GM20431 (cell line): Measurements from ENCODE around the gene KIAA1958.

Experiments
- in situ Hi-C: fragments of 300-500 bp; cut with MseI, MboI; formaldehyde crosslinking; loops from one replicate; pipeline ENCODE4 v1.15.0; 2020; ENCODE audit warnings: low sequenced_read_pairs; ENCODE audit not compliant: unreplicated experiment

Gene KIAA1958

GRCh38 chr9:112552229-112553056, 65.8 kb downstream of the KIAA1958 start:
- in situ Hi-C loops: no loop called here

DNA sequence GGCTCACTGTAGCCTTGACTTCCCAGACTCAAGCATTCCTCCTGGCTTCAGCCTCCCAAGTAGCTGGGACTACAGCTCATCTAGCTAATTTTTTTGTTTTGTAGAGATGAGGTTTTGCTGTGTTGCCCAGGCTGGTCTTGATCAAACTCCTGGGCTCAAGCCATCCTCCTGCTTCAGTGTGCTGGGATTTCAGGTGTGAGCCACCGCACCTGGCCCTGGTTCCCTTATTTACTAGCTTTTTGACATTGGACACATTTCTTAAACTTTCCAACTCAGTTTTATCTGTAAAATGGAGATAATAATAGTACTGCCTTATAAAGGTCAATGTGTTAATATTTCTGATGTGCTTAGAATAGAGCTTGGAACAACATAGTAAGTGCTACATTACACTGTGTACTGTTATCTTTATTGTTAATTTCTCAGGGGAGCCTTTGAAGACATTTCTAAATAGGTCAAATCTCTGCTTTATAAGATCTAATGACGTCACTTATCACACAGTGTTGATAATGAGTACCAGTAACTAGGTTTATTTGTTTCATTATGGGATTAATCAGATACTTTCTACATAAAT, 66.7 kb downstream of the KIAA1958 start:
- in situ Hi-C loops: no loop called here

GRCh38 chr9:112554516-112554915, 67.9 kb downstream of the KIAA1958 start:
- in situ Hi-C loops: no loop called here

DNA sequence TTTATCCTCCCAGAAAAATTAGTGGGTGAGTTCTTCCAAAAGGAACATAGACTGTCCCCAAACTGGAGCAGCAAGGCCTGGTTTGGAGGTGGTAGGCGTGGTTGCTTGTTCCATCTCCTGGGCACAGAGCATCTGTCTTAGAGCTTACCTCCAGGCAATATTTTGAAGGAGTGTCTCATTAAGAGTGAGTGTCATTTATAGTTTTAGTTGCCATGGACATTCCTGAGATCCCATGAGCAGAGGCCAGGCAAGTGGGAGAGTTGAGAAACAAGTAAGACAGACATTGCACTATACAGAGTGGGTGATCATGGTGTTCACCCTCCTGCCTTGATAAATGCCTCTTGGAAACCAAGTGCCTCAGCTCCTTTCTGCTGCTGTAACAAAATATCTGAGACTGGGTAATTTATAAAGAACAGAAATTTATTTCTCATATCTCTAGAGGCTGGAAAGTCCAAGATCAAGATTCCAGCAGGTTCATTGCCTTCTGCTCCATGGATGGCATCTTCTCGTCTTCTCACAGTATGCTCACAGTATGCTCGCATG, 68.5 kb downstream of the KIAA1958 start:
- in situ Hi-C loops: no loop called here

DNA sequence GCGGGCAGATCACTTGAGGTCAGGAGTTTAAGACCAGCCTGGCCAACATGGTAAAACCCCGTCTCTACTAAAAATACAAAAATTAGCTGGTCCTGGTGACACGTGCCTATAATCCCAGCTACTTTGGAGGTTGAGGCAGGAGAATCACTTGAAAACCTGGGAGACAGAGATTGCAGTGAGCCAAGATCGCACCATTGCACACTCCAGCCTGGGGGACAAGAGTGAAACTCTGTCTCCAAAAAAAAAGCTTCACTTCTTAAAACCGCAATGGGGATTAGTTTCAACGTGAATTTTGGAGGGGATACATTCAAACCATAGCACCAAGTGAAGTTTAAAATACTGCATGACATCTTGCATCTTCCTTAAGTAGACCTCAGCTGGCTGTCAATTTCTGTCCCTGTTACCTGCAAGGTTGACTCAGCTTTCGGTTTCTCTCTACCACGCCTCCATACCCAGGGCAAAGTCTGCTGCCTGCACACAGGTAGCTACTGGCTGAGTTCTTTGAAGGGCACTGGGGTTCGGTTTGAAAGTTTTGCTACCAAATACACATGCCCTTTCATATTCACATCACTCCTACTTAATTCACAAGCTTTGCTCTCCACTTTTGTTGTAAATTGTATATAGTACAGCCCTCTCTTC, 69.3 kb downstream of the KIAA1958 start:
- in situ Hi-C loops: no loop called here

GRCh38 chr9:112556497-112557442, 70.1 kb downstream of the KIAA1958 start:
- in situ Hi-C loops: no loop called here

DNA sequence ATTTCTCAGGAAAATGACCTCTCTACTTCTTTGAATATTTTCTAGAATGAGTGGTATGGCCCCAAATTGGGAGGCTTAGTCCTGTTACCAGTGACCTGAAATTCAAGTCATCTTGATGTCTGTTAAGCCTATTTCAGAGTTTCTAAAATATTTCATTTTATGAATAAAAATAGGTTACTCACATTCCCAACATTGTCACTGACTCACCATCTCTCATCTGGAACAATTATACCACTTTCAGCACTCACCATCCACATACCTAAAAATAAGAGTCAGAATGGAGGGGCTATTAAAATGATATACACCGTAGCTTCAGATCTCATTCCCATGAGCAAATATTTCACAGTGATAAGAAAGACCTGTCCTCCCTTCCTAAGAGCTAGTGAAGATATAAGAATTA, 71.8 kb downstream of the KIAA1958 start:
- in situ Hi-C loops: no loop called here

GRCh38 chr9:112558978-112559377, 72.4 kb downstream of the KIAA1958 start:
- in situ Hi-C loops: no loop called here

GRCh38 chr9:112559629-112560413, 73.2 kb downstream of the KIAA1958 start:
- in situ Hi-C loops: no loop called here

DNA sequence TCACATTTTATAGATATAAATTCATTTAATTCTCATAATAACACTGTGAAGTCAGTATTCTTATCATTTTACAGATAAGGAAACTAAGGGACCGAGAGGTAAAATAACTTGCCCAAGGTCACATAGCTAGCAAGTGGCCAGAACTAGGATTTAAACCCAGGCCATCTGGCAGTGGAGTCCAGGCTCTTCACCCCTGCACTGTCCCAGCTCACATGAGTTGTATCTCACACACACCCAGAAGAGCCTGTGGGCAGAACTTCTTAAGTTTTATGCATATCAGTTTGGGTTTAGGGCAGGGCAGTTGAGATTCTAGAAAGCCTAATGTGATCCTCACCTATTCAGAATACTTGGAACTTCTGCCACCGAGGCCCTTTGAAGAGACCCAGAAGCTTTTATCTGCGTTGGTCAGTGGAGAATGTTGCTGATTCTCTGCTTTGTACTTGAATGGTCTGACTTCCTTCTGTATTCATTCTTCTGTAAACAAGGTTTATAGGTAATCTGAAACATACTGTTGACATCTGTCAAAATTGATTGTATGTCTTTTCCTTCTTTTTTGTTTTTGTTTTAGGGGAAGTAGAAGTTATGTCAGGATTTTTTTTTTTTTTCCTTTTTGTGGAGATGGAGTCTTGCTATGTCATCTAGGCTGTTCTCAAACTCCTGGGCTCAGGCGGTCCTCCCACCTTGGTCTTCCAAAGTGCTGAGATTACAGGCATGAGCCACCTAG, 75.8 kb downstream of the KIAA1958 start:
- in situ Hi-C loops: no loop called here

GRCh38 chr9:112569186-112569585, 82.6 kb downstream of the KIAA1958 start:
- in situ Hi-C loops: no loop called here

GRCh38 chr9:112570671-112571167, 84.1 kb downstream of the KIAA1958 start:
- in situ Hi-C loops: no loop called here

GRCh38 chr9:112571624-112572355, 85.2 kb downstream of the KIAA1958 start:
- in situ Hi-C loops: no loop called here

GRCh38 chr9:112572416-112572815, 85.8 kb downstream of the KIAA1958 start:
- in situ Hi-C loops: no loop called here

- in situ Hi-C loops: no loop called here
These were observed 87.4 kb downstream of the KIAA1958 start for GRCh38 chr9:112574008-112574407.

- in situ Hi-C loops: no loop called here
These were observed 88.5 kb downstream of the KIAA1958 start for GRCh38 chr9:112575107-112575506.

DNA sequence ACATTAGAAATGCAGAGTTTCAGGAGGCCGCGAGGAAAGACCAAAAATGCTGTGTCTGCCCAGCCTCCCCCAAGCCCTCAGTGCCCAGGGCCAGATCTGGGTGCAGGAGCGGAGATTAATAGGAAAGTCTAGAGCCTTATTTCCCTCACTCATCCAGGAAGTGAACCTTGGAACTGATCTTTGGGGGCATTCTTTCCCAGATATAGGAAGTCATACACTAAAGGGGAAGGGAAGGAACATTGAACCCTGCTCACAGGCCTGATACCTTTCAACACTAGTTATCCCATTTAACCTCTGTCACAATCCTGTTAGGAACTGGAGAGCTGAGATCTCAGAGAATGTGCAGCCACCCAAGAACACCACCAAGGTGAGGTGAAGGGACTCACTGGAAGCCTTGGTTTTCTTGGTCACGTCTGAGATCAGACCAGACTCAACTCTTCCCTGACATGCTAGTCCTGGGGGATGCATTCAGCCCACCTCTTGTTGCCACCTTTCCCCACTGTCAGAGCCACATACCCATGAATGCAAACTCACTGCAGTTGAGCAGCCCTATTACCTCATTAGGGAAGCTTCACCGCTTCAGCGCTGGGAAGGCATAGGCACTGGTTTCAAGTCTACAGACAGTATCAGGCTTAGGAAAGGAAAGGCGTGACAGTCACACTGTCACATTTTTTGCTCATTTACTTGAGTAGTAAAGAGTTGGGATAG, 95.0 kb downstream of the KIAA1958 start:
- in situ Hi-C loops: no loop called here
